ENCODE data around the gene SRP68. TPM values are rescaled to one million over a fixed set of nuclear protein-coding genes. Genes with fewer than 3 reads are reported as not detected.

Gene SRP68
- total and polyA plus RNA-seq, 2 of the 8 experiments (the other 6 are each of a cell fraction or from before 2014, with no cell fraction given), result 57.7 to 83.5 TPM

GRCh38 chr17:76088868-76089576 is 16.7 kb upstream of the SRP68 start (continued):
- TF ChIP-seq ZNF274 (IDR thresholded peaks at IDR 0.05; ENCODE audit: borderline replicate concordance, extremely low read depth, low read length) (no peak), EP300 (IDR thresholded peaks at IDR 0.05; ENCODE audit: borderline replicate concordance in 1 of 2, low read depth in 2 of 2, low read length in 2 of 2) (no peak), BRCA1 (IDR thresholded peaks at IDR 0.05; ENCODE audit: low read depth, low read length) (no peak), E2F6 (IDR thresholded peaks at IDR 0.05) (no peak), KDM5A (IDR thresholded peaks at IDR 0.05; ENCODE audit: low read length) (no peak), RBBP5 (IDR thresholded peaks at IDR 0.05; ENCODE audit: borderline replicate concordance, low read depth, low read length) (no peak), NANOG (IDR thresholded peaks at IDR 0.05; ENCODE audit: insufficient read depth, low read depth, low read length, poor library complexity, severe bottlenecking) (no peak)

All from H1 (cell line).